SJCRH30 (cell line): Measurements from ENCODE around the gene NPHS1. TPM values are rescaled to one million over a fixed set of nuclear protein-coding genes. Genes with fewer than 3 reads are reported as not detected.
"Not testable (repeated sequence)": the region's sequence is repeated elsewhere in the genome, so short reads cannot be mapped to it uniquely, and the experiment has no call there.

ENCODE experiments used
- DNase-seq, 2 experiments: peaks; one replicate each; pipeline ENCODE4 v3.0.0-alpha.2; 2015 to 2020
- H3K27ac ChIP-seq: fragments of 250-450 bp; sonication (Bioruptor Pico); 2 replicates; pipeline ENCODE4 v1.5.1; 2020; ENCODE audit warnings: mild to moderate bottlenecking, moderate library complexity
- H3K27me3 ChIP-seq: fragments of 250-450 bp; sonication (Bioruptor Pico); 2 replicates; pipeline ENCODE4 v1.5.1; 2020; ENCODE audit warnings: mild to moderate bottlenecking, moderate library complexity
- H3K36me3 ChIP-seq: fragments of 250-450 bp; sonication (Bioruptor Pico); 2 replicates; pipeline ENCODE4 v1.5.1; 2020; ENCODE audit warnings: mild to moderate bottlenecking, moderate library complexity
- H3K4me1 ChIP-seq: fragments of 250-450 bp; sonication (Bioruptor Pico); 2 replicates; pipeline ENCODE4 v1.5.1; 2020; ENCODE audit warnings: mild to moderate bottlenecking, moderate library complexity
- H3K4me3 ChIP-seq: fragments of 250-450 bp; sonication (Bioruptor Pico); 2 replicates; pipeline ENCODE4 v1.5.1; 2020; ENCODE audit warnings: mild to moderate bottlenecking, moderate library complexity
- H3K9me3 ChIP-seq: fragments of 250-450 bp; sonication (Bioruptor Pico); replicated peaks from 2 replicates; pipeline ENCODE4 v1.5.1; 2020; ENCODE audit warnings: mild to moderate bottlenecking, moderate library complexity
- total RNA-seq: library from RNA; depleted of rRNA; stranded (reverse); fragments of >200 nt; shearing (Covaris generic); gene quantifications from 2 replicates; pipeline ENCODE4 v1.2.3, GENCODE V29; 2014

NPHS1 gene
- total RNA-seq, 1 experiment from 2014 or later: not detected

DNA sequence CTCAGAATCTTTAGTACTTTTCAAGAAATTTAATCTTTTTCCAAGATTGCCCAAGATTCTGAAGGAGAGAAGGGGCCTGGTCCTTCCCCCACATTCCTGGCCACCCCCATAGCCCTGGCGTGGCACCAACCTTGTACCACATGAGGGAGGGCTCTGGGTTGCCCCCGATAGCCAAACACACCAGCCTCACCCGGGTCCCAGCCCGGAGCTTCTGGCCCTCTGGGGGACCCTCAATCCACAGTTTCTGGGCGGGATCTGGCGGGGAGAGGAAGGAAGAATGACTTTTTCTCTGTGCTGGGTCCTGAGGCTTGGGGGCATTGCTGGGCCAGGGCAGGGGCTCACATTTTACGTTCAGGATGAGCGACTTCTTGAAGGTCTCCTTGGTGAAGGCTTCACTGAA, 4.4 kb downstream of the NPHS1 start:
- Histone ChIP-seq H3K27ac (no peak overlapping the region), H3K4me1 (no peaks in the 10 kb centered on the region), H3K27me3 (peaks cover 27% of the 10 kb centered on the region), H3K36me3 (no peaks in the 10 kb centered on the region), H3K4me3 (no peak overlapping the region), H3K9me3 (no peaks in the 10 kb centered on the region)
- DNase-seq: no peak

DNA sequence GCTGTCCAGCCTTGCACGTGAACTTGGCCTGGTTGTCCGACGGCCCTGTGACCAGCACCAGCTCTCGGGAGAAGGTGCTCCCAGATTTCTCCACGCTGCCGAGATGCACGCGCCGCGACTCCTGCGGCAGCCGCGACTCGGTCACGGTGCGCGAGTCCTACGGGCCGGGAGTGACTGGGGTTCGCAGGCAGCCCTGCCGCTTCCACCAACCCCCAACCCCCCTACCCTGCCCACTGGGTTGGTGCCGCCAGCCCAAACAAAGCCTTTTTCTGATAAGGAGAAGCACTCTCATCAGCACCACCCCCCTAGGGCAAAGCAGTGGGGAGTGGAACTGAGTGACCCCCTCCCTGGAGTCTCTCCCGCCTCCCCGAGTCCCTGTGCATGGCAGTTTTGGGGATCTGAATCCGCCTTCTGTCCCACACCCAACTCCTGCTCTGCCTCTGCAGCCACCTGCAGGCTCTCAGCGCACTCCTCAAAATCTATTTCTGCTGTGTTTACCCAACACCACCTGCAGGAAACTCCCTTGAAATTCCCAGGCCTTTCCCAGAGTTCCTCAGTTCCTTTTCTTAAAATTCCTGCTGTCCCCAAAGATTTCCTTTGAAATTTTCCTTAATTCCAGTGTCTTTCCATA, 6.2 kb downstream of the NPHS1 start:
- Histone ChIP-seq H3K27me3 (peaks cover 22% of the 10 kb centered on the region), H3K4me3 (no peak overlapping the region), H3K9me3 (no peaks in the 10 kb centered on the region), H3K36me3 (no peaks in the 10 kb centered on the region), H3K27ac (no peak overlapping the region), H3K4me1 (no peaks in the 10 kb centered on the region)
- DNase-seq: no peak

DNA sequence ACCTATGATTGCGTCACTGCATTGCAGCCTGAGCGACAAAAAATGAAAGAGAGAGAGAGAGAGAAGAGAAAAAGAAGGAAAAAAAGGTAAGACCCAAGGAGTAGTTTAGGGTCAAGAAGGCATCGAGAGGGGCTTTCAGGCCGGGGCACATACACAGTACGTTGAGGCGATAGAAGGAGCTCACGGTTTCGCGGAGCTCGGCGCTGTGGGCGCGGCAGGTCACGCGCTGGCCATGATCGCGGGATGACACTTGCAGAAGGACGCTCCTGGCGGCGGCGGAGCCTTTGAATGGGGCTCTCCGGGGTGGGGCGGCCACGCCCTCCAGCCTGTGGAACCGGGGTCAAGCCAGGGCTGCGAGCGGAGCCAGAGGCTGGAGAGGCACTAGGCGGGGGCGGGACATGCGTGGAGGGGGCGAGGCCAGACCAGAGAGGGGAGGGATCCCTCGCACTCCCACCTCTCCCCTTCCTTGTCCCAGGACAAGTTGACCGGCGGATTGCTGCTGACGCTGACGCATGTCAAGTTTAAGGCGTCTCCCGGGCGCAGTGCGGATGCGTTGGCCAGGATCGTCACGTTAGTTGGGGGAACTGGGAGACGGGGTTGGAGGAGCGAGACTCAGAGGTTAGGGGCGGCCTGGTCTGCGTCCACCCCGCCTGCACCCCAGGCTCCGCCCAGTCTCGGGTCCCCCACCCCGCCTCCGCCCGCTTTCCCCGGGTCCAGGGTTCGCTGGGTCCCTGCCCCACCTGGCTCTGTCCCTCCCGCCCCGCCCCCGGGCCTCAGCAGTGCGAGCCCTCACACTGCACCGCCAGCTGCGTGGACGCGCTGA, 6.9 kb downstream of the NPHS1 start:
- no peaks in the 10 kb centered on the region for H3K9me3 ChIP-seq
- peaks cover 20% of the 10 kb centered on the region for H3K27me3 ChIP-seq
- H3K27ac ChIP-seq: no peak overlapping the region
- no peaks in the 10 kb centered on the region for H3K36me3 ChIP-seq
- DNase-seq: no peak
- H3K4me3 ChIP-seq: no peak overlapping the region
- H3K4me1 ChIP-seq: no peaks in the 10 kb centered on the region

- H3K27ac ChIP-seq: no peak overlapping the region
- no peaks in the 10 kb centered on the region for H3K9me3 ChIP-seq
- no peaks in the 10 kb centered on the region for H3K4me1 ChIP-seq
- no peak for DNase-seq
- H3K36me3 ChIP-seq: no peaks in the 10 kb centered on the region
- H3K27me3 ChIP-seq: peaks cover 14% of the 10 kb centered on the region
- H3K4me3 ChIP-seq: no peak overlapping the region
These were observed 7.7 kb downstream of the NPHS1 start for GRCh38 chr19:35844482-35845214.

DNA sequence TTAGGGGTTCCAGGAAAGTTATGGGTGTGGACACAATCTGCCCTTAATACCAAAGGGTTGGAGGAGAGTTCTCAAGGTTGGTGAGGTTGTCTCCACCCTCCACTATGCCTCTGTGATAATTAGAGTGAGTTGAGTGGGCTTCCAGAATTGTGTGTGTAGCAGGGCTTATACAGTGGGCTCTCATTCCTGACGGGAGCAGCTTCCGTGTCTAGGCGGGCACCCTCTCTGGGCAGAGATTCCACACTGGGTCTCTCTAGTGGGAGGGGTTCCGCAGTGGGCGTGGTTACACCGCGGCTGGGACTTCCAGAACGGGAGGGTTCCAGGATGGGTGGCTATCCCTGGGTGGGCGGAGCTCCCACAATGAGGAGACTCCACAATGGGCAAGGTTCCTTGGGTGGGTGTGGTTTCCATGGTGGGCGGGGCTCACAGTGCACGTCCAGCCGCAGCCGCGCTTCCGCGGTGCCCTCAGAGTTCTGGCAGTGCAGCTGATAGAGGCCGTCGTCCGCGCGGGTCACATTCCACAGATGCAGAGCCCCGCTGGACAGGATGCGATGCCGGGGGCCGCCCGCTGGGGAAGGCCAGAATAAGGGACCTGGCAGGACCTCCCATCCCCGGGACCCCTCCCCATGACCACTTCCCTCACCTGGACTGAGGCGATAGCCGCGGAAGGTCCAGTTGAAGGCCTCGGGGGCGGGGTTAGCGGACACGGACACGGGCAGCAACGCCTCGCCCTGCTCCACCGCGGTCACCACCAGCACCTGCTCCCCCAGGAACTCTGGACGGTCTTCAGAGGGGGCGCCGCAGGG, 8.4 kb downstream of the NPHS1 start:
- Histone ChIP-seq H3K36me3 (no peaks in the 10 kb centered on the region), H3K27me3 (peaks cover 7% of the 10 kb centered on the region), H3K4me3 (no peak overlapping the region), H3K4me1 (no peaks in the 10 kb centered on the region), H3K9me3 (no peaks in the 10 kb centered on the region), H3K27ac (no peak overlapping the region)
- DNase-seq: no peak

- H3K27ac ChIP-seq: no peak overlapping the region
- no peaks in the 10 kb centered on the region for H3K4me1 ChIP-seq
- H3K4me3 ChIP-seq: no peak overlapping the region
- peaks cover 4% of the 10 kb centered on the region; the same call in 1 of the 2 replicates for H3K27me3 ChIP-seq
- no peak for DNase-seq
- no peaks in the 10 kb centered on the region for H3K9me3 ChIP-seq
- H3K36me3 ChIP-seq: no peaks in the 10 kb centered on the region
These were observed 9.5 kb downstream of the NPHS1 start for GRCh38 chr19:35842666-35843272.

DNA sequence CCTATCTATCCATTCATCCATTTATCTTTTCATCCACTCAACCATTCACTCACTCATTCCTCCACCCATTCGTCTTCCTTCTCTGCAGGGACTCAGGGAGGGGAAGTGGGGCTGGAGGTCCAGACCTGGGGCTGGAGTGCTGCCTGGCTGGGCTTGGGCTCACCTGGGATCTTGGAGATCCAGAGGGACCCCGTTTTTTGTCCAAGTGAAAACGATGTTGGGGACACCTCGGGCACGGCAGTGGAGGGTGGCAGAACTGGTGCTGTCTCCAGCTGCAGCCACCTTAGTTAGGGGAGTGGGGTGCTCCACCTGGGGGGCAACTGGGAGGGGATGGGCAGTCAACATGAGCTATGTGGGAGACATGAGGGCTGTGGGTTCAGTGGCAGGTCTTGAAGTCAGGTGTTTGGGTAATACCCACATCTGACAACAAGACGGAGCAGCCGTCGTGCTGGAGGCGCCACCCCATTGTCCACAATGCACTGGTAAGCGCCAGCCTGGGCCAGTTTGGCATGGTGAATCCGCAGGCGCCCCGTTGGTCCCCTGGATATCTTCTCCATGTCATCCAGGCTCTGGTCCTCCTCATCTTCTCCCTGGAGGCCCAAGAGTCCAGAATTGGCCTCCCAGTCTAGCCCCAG, 10.2 kb downstream of the NPHS1 start:
- Histone ChIP-seq H3K36me3 (no peaks in the 10 kb centered on the region), H3K4me3 (no peak overlapping the region), H3K4me1 (no peaks in the 10 kb centered on the region), H3K9me3 (no peaks in the 10 kb centered on the region), H3K27me3 (peaks cover 4% of the 10 kb centered on the region; the same call in 1 of the 2 replicates), H3K27ac (no peak overlapping the region)
- no peak for DNase-seq

- H3K9me3 ChIP-seq, H3K4me1 ChIP-seq, H3K36me3 ChIP-seq, H3K27ac ChIP-seq, DNase-seq, H3K4me3 ChIP-seq: not testable (repeated sequence)
- peaks cover 12% of the 10 kb centered on the region; the same call in 1 of the 2 replicates for H3K27me3 ChIP-seq
These were observed 16.2 kb downstream of the NPHS1 start for GRCh38 chr19:35836096-35836495.

- H3K27ac ChIP-seq: no peak overlapping the region
- H3K27me3 ChIP-seq: peaks cover 12% of the 10 kb centered on the region; the same call in 1 of the 2 replicates
- H3K9me3 ChIP-seq: no peaks in the 10 kb centered on the region
- DNase-seq: no peak
- no peak overlapping the region for H3K4me3 ChIP-seq
- H3K4me1 ChIP-seq: no peaks in the 10 kb centered on the region
- H3K36me3 ChIP-seq: no peaks in the 10 kb centered on the region
These were observed 18.3 kb downstream of the NPHS1 start for GRCh38 chr19:35833972-35834371.

DNA sequence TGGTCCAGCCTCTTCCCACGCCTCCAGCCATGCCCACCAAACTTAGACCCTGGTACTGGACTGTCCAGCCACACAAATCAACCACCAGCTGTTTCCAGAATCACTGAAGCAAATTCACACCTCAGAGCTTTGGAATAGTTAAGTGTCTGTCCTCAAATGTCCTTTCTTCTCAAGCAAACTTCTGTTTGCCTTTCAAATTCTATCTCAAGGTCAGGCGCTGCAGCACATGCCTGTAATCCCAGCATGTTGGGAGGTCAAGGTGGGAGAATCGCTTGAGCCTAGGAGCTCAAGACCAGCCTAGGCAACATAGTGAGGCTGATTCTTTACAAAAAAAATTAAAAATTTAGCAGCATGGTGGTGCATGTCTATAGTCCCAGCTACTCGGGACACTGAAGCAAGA, 20.2 kb downstream of the NPHS1 start:
- no peaks in the 10 kb centered on the region for H3K4me1 ChIP-seq
- H3K36me3 ChIP-seq: no peaks in the 10 kb centered on the region
- peaks cover 8% of the 10 kb centered on the region; the same call in 1 of the 2 replicates for H3K27me3 ChIP-seq
- H3K27ac ChIP-seq: no peak overlapping the region
- no peak for DNase-seq
- no peak overlapping the region for H3K4me3 ChIP-seq
- H3K9me3 ChIP-seq: no peaks in the 10 kb centered on the region

DNA sequence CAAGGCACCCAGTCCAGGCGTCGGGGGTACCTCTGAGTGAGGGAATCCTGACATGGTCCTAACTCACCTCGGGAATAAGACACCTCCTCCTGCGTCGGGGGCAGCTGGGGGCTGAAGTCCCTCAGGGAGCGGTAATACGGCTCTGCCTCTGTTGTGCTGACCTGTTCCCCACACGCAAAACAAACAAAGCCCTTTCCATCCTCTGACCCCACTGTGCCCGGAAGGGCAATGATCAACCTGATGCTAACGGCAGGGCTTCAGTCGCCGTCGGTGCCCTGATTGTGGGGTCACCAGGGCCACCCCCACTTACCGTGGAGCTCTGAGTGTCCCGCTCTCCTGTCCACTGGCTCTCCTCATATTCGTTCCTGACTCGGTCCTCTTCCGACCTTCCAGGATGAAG, 21.3 kb downstream of the NPHS1 start:
- no peaks in the 10 kb centered on the region for H3K4me1 ChIP-seq
- no peaks in the 10 kb centered on the region for H3K36me3 ChIP-seq
- H3K4me3 ChIP-seq: no peak overlapping the region
- H3K9me3 ChIP-seq: no peaks in the 10 kb centered on the region
- H3K27me3 ChIP-seq: 0 out of 2 replicates have a peak, but pooled peaks cover 3% of the 10 kb centered on the region
- no peak for DNase-seq
- no peak overlapping the region for H3K27ac ChIP-seq

GRCh38 chr19:35828692-35829301, 23.5 kb downstream of the NPHS1 start:
- DNase-seq: peak; percentile 66 to 79
- Histone ChIP-seq H3K27me3 (0 out of 2 replicates have a peak, but pooled peaks cover 2% of the 10 kb centered on the region), H3K4me3 (no peak overlapping the region), H3K4me1 (no peaks in the 10 kb centered on the region), H3K36me3 (no peaks in the 10 kb centered on the region), H3K27ac (no peak overlapping the region), H3K9me3 (no peaks in the 10 kb centered on the region)

DNA sequence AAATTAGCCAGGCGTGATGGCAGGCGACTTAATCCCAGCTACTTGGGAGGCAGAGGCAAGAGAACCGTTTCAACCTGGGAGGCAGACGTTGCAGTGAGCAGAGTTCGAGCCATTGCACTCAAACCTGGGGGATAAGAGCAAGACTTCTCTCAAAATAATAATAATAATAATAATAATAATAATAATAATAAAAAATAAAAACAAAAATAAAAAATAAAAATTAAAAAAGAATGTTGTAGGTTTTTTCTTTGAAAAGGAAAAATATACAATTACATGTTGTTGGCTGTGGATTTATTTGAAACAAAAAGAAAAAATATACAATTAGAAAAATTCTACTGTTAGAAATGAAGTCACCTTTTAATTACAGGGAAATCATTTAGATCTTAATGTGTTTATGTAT, 28.2 kb downstream of the NPHS1 start:
- Histone ChIP-seq H3K27me3 (0 out of 2 replicates have a peak, but pooled peaks cover 2% of the 10 kb centered on the region), H3K36me3 (no peaks in the 10 kb centered on the region), H3K4me3 (no peak overlapping the region), H3K9me3 (no peaks in the 10 kb centered on the region), H3K4me1 (no peaks in the 10 kb centered on the region), H3K27ac (no peak overlapping the region)
- no peak for DNase-seq
